ENCODE measurements around the gene SVBP.

SVBP gene

GRCh38 chr1:42766741-42767509, 50.3 kb downstream of the SVBP start, which contains the start of the genes C1orf50 and P3H1:
Gene C1orf50 (plus strand): TSS chr1:42767249. CDS start chr1:42767312, 63 bp downstream.
Gene P3H1 (minus strand): TSS chr1:42767028. CDS start chr1:42766971, 57 bp downstream.
- TF ChIP-seq GATA3 (IDR thresholded peaks at IDR 0.05; ENCODE audit: low read depth, low read length) (no peak), GATA2 (IDR thresholded peaks at IDR 0.05; ENCODE audit: low read depth, low read length) (no peak)

- no peak for TF ChIP-seq GATA3 (IDR thresholded peaks at IDR 0.05; ENCODE audit: low read depth, low read length)
- no peak for TF ChIP-seq GATA2 (IDR thresholded peaks at IDR 0.05; ENCODE audit: low read depth, low read length)
Measured at GRCh38 chr1:42765832-42766740, 51.1 kb downstream of the SVBP start.

- TF ChIP-seq GATA2 (IDR thresholded peaks at IDR 0.05; ENCODE audit: low read depth, low read length) (no peak), GATA3 (IDR thresholded peaks at IDR 0.05; ENCODE audit: low read depth, low read length) (no peak)
Measured at GRCh38 chr1:42765269-42765668, 51.9 kb downstream of the SVBP start.

GRCh38 chr1:42762269-42762668, 54.9 kb downstream of the SVBP start:
- TF ChIP-seq GATA2 (IDR thresholded peaks at IDR 0.05; ENCODE audit: low read depth, low read length) (no peak), GATA3 (IDR thresholded peaks at IDR 0.05; ENCODE audit: low read depth, low read length) (no peak)

- TF ChIP-seq GATA2 (IDR thresholded peaks at IDR 0.05; ENCODE audit: low read depth, low read length) (no peak), GATA3 (IDR thresholded peaks at IDR 0.05; ENCODE audit: low read depth, low read length) (no peak)
Measured at GRCh38 chr1:42761567-42761966, 55.6 kb downstream of the SVBP start.

- no peak for TF ChIP-seq GATA2 (IDR thresholded peaks at IDR 0.05; ENCODE audit: low read depth, low read length)
- TF ChIP-seq GATA3 (IDR thresholded peaks at IDR 0.05; ENCODE audit: low read depth, low read length) = no peak
Measured at GRCh38 chr1:42759114-42759513, 58.1 kb downstream of the SVBP start.

- TF ChIP-seq GATA2 (IDR thresholded peaks at IDR 0.05; ENCODE audit: low read depth, low read length) = no peak
- TF ChIP-seq GATA3 (IDR thresholded peaks at IDR 0.05; ENCODE audit: low read depth, low read length) = no peak
Measured at GRCh38 chr1:42758641-42759040, 58.6 kb downstream of the SVBP start.

GRCh38 chr1:42757892-42758275, 59.3 kb downstream of the SVBP start:
- TF ChIP-seq GATA2 (IDR thresholded peaks at IDR 0.05; ENCODE audit: low read depth, low read length) = no peak
- TF ChIP-seq GATA3 (IDR thresholded peaks at IDR 0.05; ENCODE audit: low read depth, low read length) = no peak
